Stimulated activated CD4-positive, alpha-beta T cell treated with anti-CD3 and anti-CD28 coated beads, Interleukin-12 subunit alpha, Interleukin-12 subunit beta, amount 100 ng/mL, for 4 hours (primary cell): ENCODE results near the gene CD3D.
A peak's percentile ranks its signal among the peaks of the same experiment; 100 is the strongest.

Source experiments
- DNase-seq: peaks from one replicate; pipeline ENCODE4 v3.0.0-alpha.2; 2020

CD3D gene

DNA sequence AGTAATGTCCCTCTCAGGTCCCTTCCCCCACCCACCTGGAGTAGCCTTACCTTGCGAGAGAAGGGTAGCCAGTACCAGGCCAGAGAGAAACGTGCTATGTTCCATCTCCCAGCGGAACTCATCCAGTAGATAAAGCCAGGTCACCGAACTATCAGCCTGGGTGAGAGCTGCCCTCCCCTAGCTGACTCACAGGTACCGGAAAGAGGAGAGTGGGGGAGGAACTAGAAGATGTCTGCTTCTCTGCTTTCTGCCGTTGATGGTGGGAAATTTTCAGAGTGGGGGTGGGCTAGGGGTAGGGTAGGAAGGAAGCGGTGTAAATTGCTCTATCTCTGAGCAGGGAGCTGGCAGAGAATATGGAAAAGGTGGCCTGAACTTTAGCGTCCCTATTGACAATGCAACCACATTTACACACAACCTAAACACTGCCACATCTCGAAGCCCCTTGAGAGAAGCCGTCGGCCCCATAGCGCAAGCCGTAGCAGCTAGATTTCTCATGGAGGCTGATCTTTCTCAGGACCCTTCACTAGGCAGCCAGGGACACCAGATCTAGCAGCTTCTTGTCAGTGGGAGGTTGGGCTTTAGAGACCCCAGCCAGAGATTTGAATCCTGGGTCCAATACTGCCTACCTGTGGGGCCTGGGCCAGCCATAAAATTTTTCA, at the start of gene CD3D:
TSS of gene CD3D (minus strand) at position 203 of the 659 bp plus-strand sequence. CDS start at position 105, 98 bp downstream.
- DNase-seq = peak; percentile 53

DNA sequence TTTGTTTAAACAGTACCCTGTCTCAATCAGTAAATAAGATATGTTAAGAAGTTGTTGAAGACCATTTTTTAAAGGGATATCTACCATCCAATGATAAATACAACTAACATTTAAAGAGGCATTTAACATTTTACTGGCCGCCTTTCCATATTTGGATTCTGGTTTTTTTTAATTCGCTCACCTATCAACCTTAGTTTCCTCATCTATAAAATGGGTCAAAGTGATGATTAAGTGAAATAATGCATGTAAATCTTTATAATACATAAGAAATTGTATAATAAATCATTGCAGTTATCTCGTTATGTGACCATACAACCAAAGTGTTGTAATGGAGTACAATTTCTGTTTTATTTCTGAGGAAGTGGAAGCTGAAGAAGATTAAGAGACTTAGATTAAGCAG, 41.2 kb upstream of the CD3D start:
- DNase-seq = no peak

DNA sequence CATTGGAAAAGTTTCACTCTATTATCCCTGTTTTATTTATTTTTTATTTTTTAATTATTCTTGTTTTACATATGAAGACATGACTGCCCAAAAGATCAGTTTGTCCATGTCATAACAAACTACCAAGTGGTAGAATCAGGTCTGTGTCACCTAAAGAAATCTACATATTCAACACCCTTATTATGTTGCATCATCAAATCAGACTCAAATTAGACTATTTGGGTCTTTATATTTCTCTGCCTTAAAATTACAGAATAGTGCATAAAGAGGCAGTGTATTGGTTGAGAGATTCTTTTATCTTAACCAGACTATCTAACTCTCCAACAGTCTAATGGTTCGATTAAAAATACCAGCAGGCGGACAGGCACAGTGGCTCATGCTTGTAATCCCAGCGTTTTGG, 40.4 kb upstream of the CD3D start:
- no peak for DNase-seq

DNA sequence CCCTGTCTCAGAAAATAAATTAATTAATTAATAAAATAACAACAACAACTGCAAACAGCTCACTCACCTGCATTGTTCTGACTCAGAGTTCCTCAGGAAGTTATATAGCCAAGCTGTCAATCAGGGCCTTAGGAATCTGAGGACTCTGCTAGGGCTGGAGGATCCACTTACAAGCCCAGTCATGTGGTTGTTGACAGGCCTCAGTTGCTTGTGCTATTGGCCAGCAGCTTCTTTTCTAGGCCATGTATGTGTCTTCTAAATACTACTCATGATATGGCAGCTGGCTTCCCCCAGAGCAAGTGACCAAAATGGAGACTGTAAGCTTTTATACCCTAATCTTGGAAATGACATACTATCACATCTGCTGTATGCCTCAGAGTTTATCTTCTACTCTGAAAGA, 38.1 kb upstream of the CD3D start:
- DNase-seq = no peak

DNA sequence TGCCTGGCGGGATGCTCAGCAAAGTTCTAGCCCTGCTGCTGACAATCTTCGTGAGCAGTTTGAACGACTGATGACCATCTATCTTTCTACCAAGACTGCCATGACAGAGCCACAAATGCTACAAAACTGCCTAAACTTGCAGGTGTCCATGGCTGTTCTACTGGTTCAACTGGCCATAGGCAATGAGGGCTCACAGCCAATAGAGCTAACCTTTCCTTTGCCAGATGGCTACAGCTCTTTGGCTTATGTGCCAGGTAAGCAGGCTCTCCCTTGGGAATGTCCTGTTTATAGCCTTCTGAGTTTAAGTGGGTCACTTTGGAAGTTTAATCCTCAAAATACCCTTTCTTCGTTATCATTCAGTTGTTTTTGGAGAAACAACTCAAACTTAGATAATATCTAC, 37.0 kb upstream of the CD3D start:
- DNase-seq = no peak

DNA sequence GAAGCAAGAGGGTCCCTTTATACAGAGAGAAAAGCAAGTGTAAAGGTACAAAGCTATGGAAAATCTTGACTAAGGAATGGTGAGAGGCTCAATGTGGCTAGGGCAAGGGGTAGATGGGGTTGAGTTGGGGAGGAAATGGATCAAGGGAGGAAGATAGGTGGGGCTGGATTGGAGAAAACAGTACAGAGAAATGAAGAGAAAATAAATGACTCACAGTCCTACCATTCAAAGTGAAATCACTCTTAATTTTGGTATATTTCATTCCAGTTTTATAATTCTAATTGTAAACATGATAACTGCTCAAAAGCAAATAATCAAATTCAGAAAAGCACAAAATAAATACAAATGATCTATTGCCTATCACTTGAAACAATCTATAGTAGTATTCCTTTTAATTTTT, 33.5 kb upstream of the CD3D start:
- no peak for DNase-seq

DNA sequence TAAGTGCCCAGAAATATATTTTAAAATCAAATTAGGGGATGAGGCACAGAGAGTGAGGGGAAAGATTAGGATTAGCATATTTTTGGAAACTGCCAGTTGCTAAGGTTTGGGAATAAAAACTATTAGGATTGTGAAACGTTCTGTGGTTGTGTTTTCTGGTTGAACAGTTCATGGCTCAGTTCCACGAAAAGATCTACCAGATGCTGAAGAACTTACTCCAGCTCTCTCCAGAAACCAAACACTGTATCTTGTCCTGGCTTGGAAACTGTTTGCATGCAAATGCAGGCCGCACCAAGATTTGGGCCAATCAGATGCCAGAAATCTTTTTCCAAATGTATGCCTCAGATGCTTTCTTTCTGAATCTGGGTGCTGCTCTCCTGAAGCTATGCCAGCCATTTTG, 32.2 kb upstream of the CD3D start:
- DNase-seq = no peak

DNA sequence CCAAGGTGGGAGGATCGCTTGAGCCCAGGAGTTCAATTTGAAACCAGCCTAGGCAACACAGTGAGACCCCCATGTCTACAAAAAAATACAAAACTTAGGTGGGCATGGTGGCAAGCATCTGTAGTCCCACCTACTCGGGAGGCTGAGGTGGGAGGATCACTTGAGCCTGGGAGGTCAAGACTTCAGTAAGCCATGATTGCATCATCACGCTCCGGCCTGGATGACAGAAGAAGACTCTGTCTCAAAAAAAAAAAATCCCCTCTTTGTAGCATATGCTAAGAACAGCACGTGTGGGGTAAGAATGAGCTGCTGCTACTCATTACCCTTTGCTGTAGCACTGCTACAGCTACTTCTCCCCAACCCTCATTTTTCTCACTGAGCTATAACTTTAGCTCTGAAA, 31.4 kb upstream of the CD3D start:
- DNase-seq = no peak

DNA sequence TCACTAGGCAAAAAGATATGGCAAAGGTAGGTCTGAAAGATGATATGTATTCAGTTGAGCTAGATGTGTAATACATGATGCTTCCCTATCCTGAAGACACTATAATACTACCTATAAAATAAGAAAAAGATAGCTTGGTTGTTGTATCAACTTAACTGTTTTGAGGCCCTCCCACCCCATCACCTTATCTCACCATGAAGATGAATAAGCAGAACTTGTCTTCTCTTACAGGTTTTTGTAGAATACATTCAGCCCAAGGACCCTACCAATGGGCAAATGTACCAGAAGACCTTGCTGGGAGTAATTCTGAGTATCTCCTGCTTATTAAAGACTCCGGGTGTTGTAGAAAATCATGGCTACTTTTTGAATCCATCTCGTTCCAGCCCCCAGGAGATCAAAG, 30.8 kb upstream of the CD3D start:
- no peak for DNase-seq

DNA sequence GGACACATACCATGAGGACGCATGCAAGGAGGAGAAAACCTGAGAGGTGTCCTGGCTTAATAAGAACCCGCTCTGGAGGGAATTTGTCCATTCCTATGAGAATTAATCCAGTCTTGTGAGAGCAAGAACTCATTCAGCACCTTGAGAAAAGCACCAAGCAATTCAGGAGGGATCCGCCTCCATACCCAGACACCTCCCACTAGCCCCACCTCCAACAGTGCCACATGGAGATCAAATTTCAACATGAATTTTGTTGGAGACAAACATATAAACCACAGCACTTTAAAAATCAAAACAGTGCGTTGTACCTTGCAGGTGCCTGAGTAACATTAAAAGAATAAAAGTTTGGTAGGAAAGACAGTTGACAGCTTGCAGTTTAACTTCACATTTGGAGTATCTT, 28.3 kb upstream of the CD3D start:
- no peak for DNase-seq

DNA sequence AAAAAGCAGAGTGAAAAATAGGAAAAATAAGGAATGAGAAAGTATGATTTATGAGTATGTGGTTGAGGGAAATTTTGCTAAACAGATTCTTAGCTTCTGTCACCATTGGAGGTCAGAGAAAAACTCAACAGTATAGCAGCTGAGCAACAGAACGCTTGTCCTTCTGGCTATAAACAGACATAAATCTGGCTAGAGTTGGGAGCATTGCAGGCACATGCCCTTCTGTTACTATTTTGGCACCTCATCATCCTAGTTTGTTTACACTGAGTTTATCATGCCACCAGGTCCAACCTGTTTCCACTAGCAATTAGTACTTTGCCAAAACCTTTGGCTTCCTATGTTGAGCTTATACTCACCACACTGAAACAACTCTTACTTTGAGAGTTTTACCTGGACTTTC, 23.8 kb upstream of the CD3D start:
- DNase-seq = no peak

DNA sequence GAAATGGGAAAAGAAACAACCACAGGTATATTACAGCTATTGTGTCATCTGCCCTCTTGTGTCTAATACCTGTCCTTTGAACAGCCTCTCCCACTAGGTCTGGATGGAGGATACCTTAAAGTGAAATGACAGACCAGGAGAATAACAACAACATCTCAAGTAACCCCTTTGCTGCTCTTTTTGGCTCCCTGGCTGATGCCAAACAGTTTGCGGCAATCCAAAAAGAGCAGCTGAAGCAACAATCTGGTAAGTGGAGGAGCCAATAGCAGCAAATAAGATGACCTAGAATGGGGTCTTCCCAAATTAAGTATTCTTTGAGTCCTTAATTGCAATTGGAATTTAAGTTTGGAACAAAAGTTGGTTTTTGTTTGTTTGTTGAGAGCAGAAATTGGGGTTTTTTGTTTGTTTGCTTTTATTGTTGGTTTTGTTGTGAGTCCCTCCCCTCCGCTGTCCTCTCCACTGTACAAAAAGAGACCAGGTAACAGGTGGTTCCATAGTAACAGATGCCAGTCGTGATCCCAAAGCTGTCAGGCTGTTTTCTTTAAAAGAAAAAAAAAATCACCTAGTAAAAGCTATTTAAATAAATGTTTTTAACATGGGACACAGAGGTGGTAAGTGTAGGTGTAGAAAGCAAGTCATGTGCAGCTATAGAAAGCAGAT, 22.6 kb upstream of the CD3D start:
- no peak for DNase-seq

DNA sequence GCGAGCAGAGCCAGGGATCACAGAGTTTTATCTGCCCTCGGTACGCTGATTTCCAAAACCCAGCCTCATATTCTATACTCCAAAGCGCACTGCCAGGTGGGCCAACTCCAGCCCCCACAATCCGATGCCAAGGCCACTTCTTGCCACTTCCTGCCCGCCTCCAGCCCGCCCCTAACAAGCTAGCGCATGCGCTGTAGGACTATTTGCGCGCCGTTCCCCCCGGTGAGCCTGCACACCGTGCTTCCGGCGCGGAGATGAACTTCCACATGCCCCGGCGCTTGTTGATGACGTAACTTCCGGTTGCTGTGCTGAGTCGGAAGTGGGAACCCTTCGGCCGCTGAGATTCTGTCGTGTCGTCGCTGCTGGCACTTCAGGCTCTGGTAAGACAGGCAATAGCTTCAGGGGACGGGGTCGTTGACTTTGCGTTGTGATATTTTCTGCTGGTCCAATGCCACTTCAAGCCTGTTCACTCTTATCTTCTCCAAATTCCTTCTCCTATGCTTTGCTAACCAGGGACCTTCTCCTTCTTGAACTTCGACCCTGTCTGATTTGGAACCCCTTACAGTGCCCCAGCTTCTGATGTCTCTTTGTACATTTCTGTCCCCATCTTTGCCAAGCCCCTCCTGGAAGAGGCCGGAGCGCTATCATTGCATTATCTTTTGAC, 16.9 kb upstream of the CD3D start, which contains the start of gene UBE4A:
TSS of gene UBE4A (plus strand) at position 306 of the 664 bp plus-strand sequence. CDS start 5,481 bp downstream, outside the sequence.
- DNase-seq = peak; percentile 97

DNA sequence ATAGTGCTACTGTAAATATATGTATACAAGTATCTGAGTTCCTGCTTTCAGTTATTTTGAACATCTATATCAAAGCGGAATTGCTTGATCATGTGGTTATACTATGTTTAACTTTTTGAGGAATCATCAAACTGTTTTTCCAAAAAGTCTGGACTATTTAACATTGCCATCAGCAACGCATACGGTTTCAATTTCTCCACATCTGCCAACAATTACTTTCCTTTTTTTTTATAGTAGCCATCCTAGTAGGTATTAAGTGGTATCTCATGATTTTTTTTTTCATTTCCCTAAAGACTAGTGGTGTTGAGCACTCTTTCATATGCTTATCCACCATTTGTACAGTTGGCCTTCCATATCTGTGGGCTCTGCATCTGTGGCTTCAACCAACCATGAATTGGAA, 15.6 kb upstream of the CD3D start:
- no peak for DNase-seq

DNA sequence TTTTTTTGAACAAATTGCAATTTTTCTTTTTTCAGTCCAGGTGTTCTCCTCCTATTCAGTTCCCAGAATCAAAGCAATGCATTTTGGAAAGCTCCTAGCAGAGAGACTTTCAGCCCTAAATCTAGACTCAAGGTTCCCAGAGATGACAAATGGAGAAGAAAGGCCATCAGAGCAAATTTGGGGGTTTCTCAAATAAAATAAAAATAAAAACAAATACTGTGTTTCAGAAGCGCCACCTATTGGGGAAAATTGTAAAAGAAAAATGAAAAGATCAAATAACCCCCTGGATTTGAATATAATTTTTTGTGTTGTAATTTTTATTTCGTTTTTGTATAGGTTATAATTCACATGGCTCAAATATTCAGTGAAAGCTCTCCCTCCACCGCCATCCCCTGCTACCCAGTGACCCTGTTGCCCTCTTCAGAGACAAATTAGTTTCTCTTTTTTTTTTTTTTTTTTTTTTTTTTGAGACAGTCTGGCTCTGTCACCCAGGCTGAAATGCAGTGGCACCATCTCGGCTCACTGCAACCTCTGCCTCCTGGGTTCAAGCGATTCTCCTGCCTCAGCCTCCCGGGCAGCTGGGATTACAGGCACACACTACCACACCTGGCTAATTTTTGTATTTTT, 10.7 kb upstream of the CD3D start:
- DNase-seq = no peak

DNA sequence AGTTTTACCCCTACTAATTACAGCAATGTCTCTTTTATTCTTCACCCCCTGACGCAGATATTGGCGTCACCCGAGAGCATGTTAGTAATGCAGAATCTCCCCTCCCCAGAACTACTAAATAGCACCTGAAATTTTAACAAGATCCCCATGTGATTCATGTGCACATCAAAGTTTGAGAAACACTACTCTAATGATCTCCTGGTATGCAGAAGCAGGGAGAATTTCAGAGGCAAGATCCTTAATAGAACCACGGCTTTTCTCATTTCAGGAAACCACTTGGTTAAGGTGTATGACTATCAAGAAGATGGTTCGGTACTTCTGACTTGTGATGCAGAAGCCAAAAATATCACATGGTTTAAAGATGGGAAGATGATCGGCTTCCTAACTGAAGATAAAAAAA, 7.0 kb upstream of the CD3D start:
- no peak for DNase-seq

DNA sequence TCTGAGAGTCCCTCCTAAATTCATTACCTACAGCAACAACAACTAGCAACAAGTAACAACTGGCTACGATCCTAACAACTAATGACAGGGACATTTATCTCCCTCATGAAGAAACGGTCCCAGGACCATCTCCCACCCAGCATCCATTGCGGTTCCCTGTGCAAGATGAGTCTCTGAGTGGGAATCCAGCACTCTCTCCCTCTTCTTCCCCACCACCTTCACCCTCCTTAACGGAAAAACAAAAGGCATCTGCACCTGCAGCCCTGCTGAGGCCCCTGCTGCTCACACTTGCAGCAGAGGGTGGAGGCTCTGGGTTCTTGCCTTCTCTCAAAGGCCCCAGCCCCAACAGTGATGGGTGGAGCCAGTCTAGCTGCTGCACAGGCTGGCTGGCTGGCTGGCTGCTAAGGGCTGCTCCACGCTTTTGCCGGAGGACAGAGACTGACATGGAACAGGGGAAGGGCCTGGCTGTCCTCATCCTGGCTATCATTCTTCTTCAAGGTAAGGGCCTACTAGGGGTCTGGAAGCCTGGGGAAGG, 1.5 kb upstream of the CD3D start, which contains the start of gene CD3G:
TSS of gene CD3G (plus strand) at position 364 of the 535 bp plus-strand sequence. CDS start at position 444, 80 bp downstream.
- DNase-seq = peak; percentile 60

DNA sequence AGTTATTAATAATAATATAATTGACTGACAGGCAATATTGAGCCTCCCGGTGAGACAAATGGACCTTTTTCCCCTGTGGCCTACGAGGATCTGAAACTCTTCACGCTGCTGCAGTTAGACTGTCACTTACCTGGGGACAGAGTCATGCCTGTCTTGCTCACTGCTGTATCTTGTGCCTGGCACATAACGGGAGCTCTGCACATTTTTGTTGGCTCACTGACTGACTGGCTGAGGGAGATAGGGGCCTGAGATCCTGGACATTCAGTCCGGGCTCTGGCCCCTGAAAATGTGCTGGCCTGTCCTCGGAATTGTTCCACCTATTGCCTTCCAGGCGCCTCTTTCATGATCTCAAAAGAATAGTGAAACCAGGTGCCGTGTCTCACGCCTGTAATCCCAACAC, 743 bp upstream of the CD3D start:
- no peak for DNase-seq

DNA sequence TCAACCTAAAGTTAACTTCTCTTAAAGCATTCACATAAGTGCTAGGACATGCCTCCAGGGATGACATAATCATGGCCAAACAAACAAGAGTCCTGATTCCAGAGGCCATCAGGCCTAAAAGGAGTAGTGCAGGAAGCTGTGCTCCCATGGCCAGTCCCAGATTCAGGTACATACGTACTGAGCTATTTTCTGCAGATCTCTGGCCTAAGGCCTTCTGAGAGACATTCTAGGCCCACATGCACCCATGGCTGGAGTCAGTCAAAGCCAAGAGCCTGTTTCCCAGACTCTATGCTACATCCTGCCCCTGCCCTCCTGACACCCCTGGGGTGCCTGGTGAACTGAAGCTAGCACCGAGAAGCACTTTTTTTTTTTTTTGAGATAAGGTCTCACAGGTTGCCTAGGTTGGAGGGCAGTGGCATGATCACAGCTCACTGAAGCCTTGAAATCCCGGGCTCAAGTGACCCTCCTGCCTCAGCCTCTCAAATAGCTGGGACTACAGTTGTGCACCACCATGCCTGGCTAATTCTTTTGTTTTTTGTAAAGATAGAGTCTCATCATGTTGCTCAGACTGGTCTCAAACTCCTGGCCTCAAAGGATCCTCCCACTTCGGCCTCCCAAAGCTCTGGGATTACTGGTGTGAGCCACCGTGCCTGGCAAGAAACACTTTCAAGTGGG, 553 bp downstream of the CD3D start:
- no peak for DNase-seq

DNA sequence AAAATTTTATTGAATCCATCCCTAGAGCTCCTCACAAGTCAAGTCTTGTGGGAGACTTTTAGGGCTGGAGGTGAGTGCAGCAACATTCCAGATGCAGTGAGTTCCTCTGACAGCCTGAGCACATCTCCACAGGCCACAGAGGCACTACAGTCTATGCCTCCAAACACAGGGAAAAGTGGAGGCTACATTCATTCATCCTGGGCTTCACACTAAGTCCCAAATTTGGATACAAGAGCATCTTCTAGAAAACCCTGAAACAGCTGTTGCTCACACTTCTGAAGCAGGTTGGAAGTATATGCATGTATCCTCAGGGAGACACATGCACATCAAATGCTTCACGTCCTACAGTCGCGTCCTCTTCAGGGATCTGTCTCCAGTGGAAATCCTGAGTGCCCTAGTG, 1.2 kb downstream of the CD3D start:
- DNase-seq = no peak

DNA sequence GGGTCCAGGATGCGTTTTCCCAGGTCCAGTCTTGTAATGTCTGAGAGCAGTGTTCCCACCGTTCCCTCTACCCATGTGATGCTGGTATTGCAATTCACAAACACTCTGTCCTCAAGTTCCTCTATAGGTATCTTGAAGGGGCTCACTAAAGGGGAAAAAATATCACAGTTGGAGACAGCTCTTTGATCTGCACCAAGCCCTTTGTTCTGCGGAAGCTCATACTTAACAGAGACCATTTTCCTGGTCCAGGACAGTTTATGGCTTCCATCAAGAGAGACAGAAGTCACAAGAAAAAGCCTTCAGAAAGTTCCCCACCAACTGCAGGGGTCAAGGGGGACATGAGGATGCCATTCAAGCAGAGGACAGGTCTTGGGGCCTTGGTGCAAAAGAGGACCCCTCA, 2.1 kb downstream of the CD3D start:
- no peak for DNase-seq

DNA sequence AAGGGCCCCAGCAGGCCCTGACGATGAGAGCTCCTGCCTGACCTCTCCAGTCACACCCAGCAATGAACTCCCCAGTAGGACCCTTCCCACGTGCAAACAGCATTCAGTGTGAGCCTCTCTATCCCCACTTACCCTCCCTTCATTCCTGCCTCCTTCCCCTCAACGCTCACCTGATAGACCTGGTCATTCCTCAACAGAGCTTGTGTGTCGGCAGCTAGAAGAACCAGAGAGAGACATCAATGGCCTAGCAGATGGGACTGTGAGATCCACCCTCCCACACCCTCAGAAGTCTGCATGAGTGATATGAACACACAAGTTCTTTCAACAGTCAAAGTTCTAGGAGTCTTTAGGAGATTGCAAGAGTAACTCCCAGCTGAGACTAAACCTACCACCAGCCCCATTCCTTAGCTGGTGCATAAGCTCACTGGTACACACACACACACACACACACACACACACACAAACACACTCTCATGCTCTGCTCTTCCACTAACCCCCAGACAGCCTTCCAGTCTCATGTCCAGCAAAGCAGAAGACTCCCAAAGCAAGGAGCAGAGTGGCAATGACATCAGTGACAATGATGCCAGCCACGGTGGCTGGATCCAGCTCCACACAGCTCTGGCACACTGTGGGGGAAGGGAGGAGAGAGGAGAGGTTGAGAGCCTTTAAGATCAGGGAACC, 3.1 kb downstream of the CD3D start:
- DNase-seq = no peak
